Neural progenitor cell (in vitro differentiated cells): ENCODE measurements around the gene IFT25.

ENCODE experiments used
- CTCF ChIP-seq: fragments of 200-600 bp; sonication (generic); IDR thresholded peaks from 2 replicates; pipeline ENCODE4 v1.5.1; 2017; ENCODE audit warnings: antibody characterized with exemption, mild to moderate bottlenecking
- EZH2 ChIP-seq: fragments of 200-600 bp; sonication (generic); IDR thresholded peaks from 2 replicates; pipeline ENCODE4 v1.6.1; 2017; ENCODE audit warnings: antibody characterized with exemption, mild to moderate bottlenecking, moderate library complexity

- no peak for TF ChIP-seq CTCF
- TF ChIP-seq EZH2, result no peak
Observed at GRCh38 chr1:53895421-53895820, 50.1 kb downstream of the IFT25 start.
